Measurements from ENCODE around the gene SCN2B.

SCN2B gene

GRCh38 chr11:118200901-118201680 is 24.7 kb upstream of the SCN2B start:
- Histone ChIP-seq H3K4me2 (ENCODE audit: low read depth, low read length) (no peak overlapping the region), H4K20me1 (ENCODE audit: insufficient read depth, low read length) (no peaks in the 10 kb centered on the region), H3K4me1 (ENCODE audit: low read length) (peaks cover 1% of the 10 kb centered on the region; the same call in 1 of the 2 replicates), H3K27me3 (replicated peaks; ENCODE audit: insufficient read depth, low read length) (peaks cover 15% of the 10 kb centered on the region), H3F3A (ENCODE audit: insufficient read depth, low read length) (no peaks in the 10 kb centered on the region), H3K9me3 (replicated peaks; ENCODE audit: insufficient read depth, low read length) (no peaks in the 10 kb centered on the region), H3K27ac (ENCODE audit: low read length) (no peak overlapping the region), H3K36me3 (replicated peaks; ENCODE audit: insufficient read depth, low read length) (no peaks in the 10 kb centered on the region), H3K4me3 (ENCODE audit: low read length) (no peak overlapping the region), H3K9me2 (replicated peaks; ENCODE audit: insufficient read depth, low read length) (no peaks in the 10 kb centered on the region), H3K9ac (ENCODE audit: low read length) (no peak overlapping the region), H3K79me2 (ENCODE audit: low read length) (no peaks in the 10 kb centered on the region), H2AFZ (ENCODE audit: low read length) (no peak overlapping the region)
- no peak for TF ChIP-seq CTCF (IDR thresholded peaks at IDR 0.05; ENCODE audit: low read length)
- DNase-seq: no peak

GRCh38 chr11:118200497-118200896 is 24.1 kb upstream of the SCN2B start:
- Histone ChIP-seq H3K9ac (ENCODE audit: low read length) (no peak overlapping the region), H3K79me2 (ENCODE audit: low read length) (no peaks in the 10 kb centered on the region), H3K36me3 (replicated peaks; ENCODE audit: insufficient read depth, low read length) (no peaks in the 10 kb centered on the region), H2AFZ (ENCODE audit: low read length) (no peak overlapping the region), H3K9me2 (replicated peaks; ENCODE audit: insufficient read depth, low read length) (no peaks in the 10 kb centered on the region), H4K20me1 (ENCODE audit: insufficient read depth, low read length) (no peaks in the 10 kb centered on the region), H3K4me3 (ENCODE audit: low read length) (no peak overlapping the region), H3K4me2 (ENCODE audit: low read depth, low read length) (no peak overlapping the region), H3K4me1 (ENCODE audit: low read length) (no peaks in the 10 kb centered on the region), H3K9me3 (replicated peaks; ENCODE audit: insufficient read depth, low read length) (no peaks in the 10 kb centered on the region), H3K27me3 (replicated peaks; ENCODE audit: insufficient read depth, low read length) (peaks cover 15% of the 10 kb centered on the region), H3K27ac (ENCODE audit: low read length) (no peak overlapping the region), H3F3A (ENCODE audit: insufficient read depth, low read length) (no peaks in the 10 kb centered on the region)
- no peak for DNase-seq
- no peak for TF ChIP-seq EZH2phosphoT487 (IDR thresholded peaks at IDR 0.05; ENCODE audit: low read length)
- no peak for TF ChIP-seq CTCF (IDR thresholded peaks at IDR 0.05; ENCODE audit: low read length)
- no peak for TF ChIP-seq EZH2 (optimal IDR thresholded peaks at IDR 0.05; ENCODE audit: low read depth, low read length)

- no peaks in the 10 kb centered on the region for H3F3A ChIP-seq (ENCODE audit: insufficient read depth, low read length)
- TF ChIP-seq CTCF (IDR thresholded peaks at IDR 0.05; ENCODE audit: low read length) (no peak), EZH2phosphoT487 (IDR thresholded peaks at IDR 0.05; ENCODE audit: low read length) (no peak), EZH2 (optimal IDR thresholded peaks at IDR 0.05; ENCODE audit: low read depth, low read length) (no peak)
- H3K27me3 ChIP-seq (replicated peaks; ENCODE audit: insufficient read depth, low read length): peaks cover 15% of the 10 kb centered on the region
- H3K9me2 ChIP-seq (replicated peaks; ENCODE audit: insufficient read depth, low read length): no peaks in the 10 kb centered on the region
- no peaks in the 10 kb centered on the region for H4K20me1 ChIP-seq (ENCODE audit: insufficient read depth, low read length)
- no peak overlapping the region for H3K27ac ChIP-seq (ENCODE audit: low read length)
- H3K79me2 ChIP-seq (ENCODE audit: low read length): no peaks in the 10 kb centered on the region
- no peak overlapping the region for H3K4me3 ChIP-seq (ENCODE audit: low read length)
- H3K9me3 ChIP-seq (replicated peaks; ENCODE audit: insufficient read depth, low read length): no peaks in the 10 kb centered on the region
- H3K4me2 ChIP-seq (ENCODE audit: low read depth, low read length): no peak overlapping the region
- H3K36me3 ChIP-seq (replicated peaks; ENCODE audit: insufficient read depth, low read length): no peaks in the 10 kb centered on the region
- no peaks in the 10 kb centered on the region for H3K4me1 ChIP-seq (ENCODE audit: low read length)
- no peak overlapping the region for H2AFZ ChIP-seq (ENCODE audit: low read length)
- no peak for DNase-seq
- H3K9ac ChIP-seq (ENCODE audit: low read length): no peak overlapping the region
Measured at GRCh38 chr11:118199135-118199534, 22.7 kb upstream of the SCN2B start.
